GM12878 (cell line): ENCODE data around the gene FERMT3. TPM values are rescaled to one million over a fixed set of nuclear protein-coding genes. Genes with fewer than 3 reads are reported as not detected.

ENCODE experiments used
- LARP7 ChIP-seq: fragments of 450-650 bp; IDR thresholded peaks from 2 replicates; pipeline ENCODE4 v1.6.1; 2017; ENCODE audit warnings: mild to moderate bottlenecking
- MEF2B ChIP-seq: fragments of 450-650 bp; IDR thresholded peaks from 2 replicates; pipeline ENCODE4 v1.6.1; 2018; ENCODE audit warnings: mild to moderate bottlenecking, moderate library complexity; ENCODE audit not compliant: partially characterized antibody, poor library complexity, severe bottlenecking
- MYC ChIP-seq: IDR thresholded peaks from 2 replicates; pipeline ENCODE4 v1.6.1; 2011; ENCODE audit warnings: mild to moderate bottlenecking, low read length, moderate library complexity, inconsistent platforms; ENCODE audit not compliant: insufficient read depth, insufficient replicate concordance, insufficient read length, severe bottlenecking
- RUNX3 ChIP-seq: IDR thresholded peaks from 2 replicates; pipeline ENCODE4 v1.6.1; 2012; ENCODE audit warnings: low read length, inconsistent platforms
- SMAD1 ChIP-seq: fragments of 450-650 bp; IDR thresholded peaks from 2 replicates; pipeline ENCODE4 v1.6.1; 2018; ENCODE audit warnings: mild to moderate bottlenecking, low read depth; ENCODE audit not compliant: partially characterized antibody
- SMC3 ChIP-seq: IDR thresholded peaks from 2 replicates; pipeline ENCODE4 v1.6.1; 2011; ENCODE audit warnings: low read length, improper control_type of control experiment, borderline replicate concordance
- SPI1 ChIP-seq: IDR thresholded peaks from 2 replicates; pipeline ENCODE4 v1.6.1; 2011; ENCODE audit warnings: low read depth, mild to moderate bottlenecking, low read length, moderate library complexity, borderline replicate concordance; ENCODE audit not compliant: insufficient read depth
- TARDBP ChIP-seq: IDR thresholded peaks from 2 replicates; pipeline ENCODE4 v1.6.1; 2016; ENCODE audit warnings: borderline replicate concordance
- polyA plus RNA-seq, 11 experiments: library from polyadenylated mRNA; depleted of rRNA in 4 of 11; unstranded in 6 of 11; stranded (reverse) in 5 of 11; fragments of >200 nt; fragmentation: Nextera tagmentation in 4 of 11; fragmentation: Illumina TruSeq in 1 of 11; extraction: Ambion mirVana in 4 of 11; extraction: Trizol in 1 of 11; gene quantifications; 1 replicate in 1 of 11; 2 replicates in 10 of 11; pipeline versions ENCODE4 v1.2.1 to v1.2.3, GENCODE V29; 2011 to 2016; ENCODE audit warnings: inconsistent platforms in 2 of 11, missing spikeins in 2 of 11, low read depth in 1 of 11
- total RNA-seq, 4 experiments: library from RNA; depleted of rRNA in 3 of 4; stranded (reverse); fragments of >200 nt in 3 of 4; fragmentation: Illumina TruSeq in 1 of 4; extraction: Trizol in 1 of 4; gene quantifications; 2 replicates each; pipeline versions ENCODE4 v1.2.1 to v1.2.3, GENCODE V29; 2013 to 2021
- TF ChIP-seq, protein P1 (sequence below): fragments of 450-650 bp; formaldehyde crosslinking; IDR thresholded peaks from 2 replicates; pipeline ENCODE4 v1.4.0; 2022; ENCODE audit warnings: mild to moderate bottlenecking, moderate library complexity
- TF ChIP-seq, protein P2 (sequence below): IDR thresholded peaks from 2 replicates; pipeline ENCODE4 v1.6.1; 2011; ENCODE audit warnings: low read depth, low read length, improper control_type of control experiment, borderline replicate concordance
- TF ChIP-seq, protein P3 (sequence below): IDR thresholded peaks from 2 replicates; pipeline ENCODE4 v1.6.1; 2011; ENCODE audit warnings: borderline replicate concordance, low read depth, mild to moderate bottlenecking, moderate library complexity, mixed read lengths, low read length; ENCODE audit not compliant: insufficient read depth; ENCODE audit errors: extremely low read length
- TF ChIP-seq, protein P4 (sequence below): fragments of 450-650 bp; IDR thresholded peaks from 2 replicates; pipeline ENCODE4 v1.6.1; 2018; ENCODE audit warnings: borderline replicate concordance, mild to moderate bottlenecking; ENCODE audit not compliant: partially characterized antibody
- TF ChIP-seq, protein P5 (sequence below): fragments of 450-650 bp; IDR thresholded peaks from 2 replicates; pipeline ENCODE4 v1.6.1; 2014; ENCODE audit warnings: mild to moderate bottlenecking
- TF ChIP-seq, protein P6 (sequence below): IDR thresholded peaks from 2 replicates; pipeline ENCODE4 v1.6.1; 2012; ENCODE audit warnings: low read depth, low read length, improper control_type of control experiment

Gene FERMT3
- total and polyA plus RNA-seq, 10 of the 15 experiments (the other 5 are each of a cell fraction or from before 2014, with no cell fraction given), result 2.0 to 211 (median 114) TPM

DNA sequence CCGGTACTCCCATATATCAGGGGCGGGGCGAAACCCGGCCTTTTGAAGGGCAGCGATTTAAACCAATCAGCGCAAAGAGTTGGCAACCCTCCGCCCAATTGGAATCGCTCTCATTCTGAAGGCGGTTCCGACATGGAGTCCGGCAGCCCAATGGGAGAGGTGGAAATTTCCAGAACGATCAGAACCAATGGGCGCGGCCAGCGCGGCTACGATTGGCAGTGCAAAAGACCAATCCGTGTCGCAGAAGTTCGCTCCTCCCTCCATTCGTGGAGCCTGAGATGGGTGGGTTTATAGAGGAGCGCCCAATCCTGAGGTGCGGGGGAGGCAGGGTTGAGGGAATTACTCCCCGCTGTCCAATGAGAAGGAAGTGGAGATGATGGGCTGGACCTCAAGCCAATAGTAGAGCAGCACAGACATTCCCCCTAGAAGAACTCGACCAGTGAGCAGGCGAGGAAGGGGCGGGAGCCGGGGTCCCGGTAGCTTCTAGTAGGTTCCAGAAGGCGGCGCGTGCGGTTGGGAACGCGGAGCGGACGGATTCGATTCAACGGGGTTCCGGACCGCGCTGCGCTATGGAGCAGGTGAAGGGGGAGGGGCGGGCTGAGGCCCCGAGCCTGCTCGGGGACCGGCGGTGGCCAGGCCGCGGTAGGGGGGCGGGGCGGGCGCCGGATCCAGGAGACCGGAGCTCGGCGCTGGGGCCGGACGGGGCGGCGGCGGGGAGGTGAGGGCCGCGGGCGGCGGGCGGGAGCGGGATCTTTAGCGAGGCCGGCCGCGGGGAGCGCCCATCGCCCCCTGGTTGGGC lies 20.6 kb upstream of the FERMT3 start, which contains the start of gene STIP1 (continued):
- TF ChIP-seq, protein P1, sequence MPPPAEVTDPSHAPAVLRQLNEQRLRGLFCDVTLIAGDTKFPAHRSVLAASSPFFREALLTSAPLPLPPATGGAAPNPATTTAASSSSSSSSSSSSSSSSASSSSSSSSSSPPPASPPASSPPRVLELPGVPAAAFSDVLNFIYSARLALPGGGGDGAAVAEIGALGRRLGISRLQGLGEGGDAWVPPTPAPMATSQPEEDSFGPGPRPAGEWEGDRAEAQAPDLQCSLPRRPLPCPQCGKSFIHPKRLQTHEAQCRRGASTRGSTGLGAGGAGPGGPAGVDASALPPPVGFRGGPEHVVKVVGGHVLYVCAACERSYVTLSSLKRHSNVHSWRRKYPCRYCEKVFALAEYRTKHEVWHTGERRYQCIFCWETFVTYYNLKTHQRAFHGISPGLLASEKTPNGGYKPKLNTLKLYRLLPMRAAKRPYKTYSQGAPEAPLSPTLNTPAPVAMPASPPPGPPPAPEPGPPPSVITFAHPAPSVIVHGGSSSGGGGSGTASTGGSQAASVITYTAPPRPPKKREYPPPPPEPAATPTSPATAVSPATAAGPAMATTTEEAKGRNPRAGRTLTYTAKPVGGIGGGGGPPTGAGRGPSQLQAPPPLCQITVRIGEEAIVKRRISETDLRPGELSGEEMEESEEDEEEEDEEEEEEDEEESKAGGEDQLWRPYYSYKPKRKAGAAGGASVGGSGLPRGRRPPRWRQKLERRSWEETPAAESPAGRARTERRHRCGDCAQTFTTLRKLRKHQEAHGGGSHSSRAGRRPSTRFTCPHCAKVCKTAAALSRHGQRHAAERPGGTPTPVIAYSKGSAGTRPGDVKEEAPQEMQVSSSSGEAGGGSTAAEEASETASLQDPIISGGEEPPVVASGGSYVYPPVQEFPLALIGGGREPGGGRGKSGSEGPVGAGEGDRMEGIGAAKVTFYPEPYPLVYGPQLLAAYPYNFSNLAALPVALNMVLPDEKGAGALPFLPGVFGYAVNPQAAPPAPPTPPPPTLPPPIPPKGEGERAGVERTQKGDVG (CRISPR knock-in tag), result no peak
- TF ChIP-seq, protein P2, sequence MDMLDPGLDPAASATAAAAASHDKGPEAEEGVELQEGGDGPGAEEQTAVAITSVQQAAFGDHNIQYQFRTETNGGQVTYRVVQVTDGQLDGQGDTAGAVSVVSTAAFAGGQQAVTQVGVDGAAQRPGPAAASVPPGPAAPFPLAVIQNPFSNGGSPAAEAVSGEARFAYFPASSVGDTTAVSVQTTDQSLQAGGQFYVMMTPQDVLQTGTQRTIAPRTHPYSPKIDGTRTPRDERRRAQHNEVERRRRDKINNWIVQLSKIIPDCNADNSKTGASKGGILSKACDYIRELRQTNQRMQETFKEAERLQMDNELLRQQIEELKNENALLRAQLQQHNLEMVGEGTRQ, result no peak
- TF ChIP-seq SMC3, result no peak
- no peak for TF ChIP-seq LARP7
- no peak for TF ChIP-seq SMAD1
- peak; percentile 73 for TF ChIP-seq MYC
- TF ChIP-seq SPI1, result no peak
- TF ChIP-seq, protein P3, sequence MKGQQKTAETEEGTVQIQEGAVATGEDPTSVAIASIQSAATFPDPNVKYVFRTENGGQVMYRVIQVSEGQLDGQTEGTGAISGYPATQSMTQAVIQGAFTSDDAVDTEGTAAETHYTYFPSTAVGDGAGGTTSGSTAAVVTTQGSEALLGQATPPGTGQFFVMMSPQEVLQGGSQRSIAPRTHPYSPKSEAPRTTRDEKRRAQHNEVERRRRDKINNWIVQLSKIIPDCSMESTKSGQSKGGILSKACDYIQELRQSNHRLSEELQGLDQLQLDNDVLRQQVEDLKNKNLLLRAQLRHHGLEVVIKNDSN, result no peak
- TF ChIP-seq, protein P4, sequence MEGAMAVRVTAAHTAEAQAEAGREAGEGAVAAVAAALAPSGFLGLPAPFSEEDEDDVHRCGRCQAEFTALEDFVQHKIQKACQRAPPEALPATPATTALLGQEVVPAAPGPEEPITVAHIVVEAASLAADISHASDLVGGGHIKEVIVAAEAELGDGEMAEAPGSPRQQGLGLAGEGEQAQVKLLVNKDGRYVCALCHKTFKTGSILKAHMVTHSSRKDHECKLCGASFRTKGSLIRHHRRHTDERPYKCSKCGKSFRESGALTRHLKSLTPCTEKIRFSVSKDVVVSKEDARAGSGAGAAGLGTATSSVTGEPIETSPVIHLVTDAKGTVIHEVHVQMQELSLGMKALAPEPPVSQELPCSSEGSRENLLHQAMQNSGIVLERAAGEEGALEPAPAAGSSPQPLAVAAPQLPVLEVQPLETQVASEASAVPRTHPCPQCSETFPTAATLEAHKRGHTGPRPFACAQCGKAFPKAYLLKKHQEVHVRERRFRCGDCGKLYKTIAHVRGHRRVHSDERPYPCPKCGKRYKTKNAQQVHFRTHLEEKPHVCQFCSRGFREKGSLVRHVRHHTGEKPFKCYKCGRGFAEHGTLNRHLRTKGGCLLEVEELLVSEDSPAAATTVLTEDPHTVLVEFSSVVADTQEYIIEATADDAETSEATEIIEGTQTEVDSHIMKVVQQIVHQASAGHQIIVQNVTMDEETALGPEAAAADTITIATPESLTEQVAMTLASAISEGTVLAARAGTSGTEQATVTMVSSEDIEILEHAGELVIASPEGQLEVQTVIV, result peak; percentile 88
- TF ChIP-seq MEF2B, result no peak
- TF ChIP-seq, protein P5, sequence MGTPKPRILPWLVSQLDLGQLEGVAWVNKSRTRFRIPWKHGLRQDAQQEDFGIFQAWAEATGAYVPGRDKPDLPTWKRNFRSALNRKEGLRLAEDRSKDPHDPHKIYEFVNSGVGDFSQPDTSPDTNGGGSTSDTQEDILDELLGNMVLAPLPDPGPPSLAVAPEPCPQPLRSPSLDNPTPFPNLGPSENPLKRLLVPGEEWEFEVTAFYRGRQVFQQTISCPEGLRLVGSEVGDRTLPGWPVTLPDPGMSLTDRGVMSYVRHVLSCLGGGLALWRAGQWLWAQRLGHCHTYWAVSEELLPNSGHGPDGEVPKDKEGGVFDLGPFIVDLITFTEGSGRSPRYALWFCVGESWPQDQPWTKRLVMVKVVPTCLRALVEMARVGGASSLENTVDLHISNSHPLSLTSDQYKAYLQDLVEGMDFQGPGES, result peak; percentile 100
- TF ChIP-seq RUNX3, result peak; percentile 84
- TF ChIP-seq, protein P6, sequence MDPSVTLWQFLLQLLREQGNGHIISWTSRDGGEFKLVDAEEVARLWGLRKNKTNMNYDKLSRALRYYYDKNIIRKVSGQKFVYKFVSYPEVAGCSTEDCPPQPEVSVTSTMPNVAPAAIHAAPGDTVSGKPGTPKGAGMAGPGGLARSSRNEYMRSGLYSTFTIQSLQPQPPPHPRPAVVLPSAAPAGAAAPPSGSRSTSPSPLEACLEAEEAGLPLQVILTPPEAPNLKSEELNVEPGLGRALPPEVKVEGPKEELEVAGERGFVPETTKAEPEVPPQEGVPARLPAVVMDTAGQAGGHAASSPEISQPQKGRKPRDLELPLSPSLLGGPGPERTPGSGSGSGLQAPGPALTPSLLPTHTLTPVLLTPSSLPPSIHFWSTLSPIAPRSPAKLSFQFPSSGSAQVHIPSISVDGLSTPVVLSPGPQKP, result no peak
- no peak for TF ChIP-seq TARDBP
